IMR-90 (cell line): ENCODE results near the gene THRB. TPM values are rescaled to one million over a fixed set of nuclear protein-coding genes. Genes with fewer than 3 reads are reported as not detected.

Source experiments
- ATAC-seq: fragments of 200-7000 bp; cut with Tn5 transposase; 2 replicates; pipeline ENCODE4 v1.9.1; 2020; ENCODE audit warnings: low read depth, mild to moderate bottlenecking, moderate library complexity
- BruUV-seq: library from RNA; stranded (reverse); fragments of 400-500 nt; replicated peaks from 2 replicates; lab custom pipeline; 2021; lab: Mats Ljungman, UMichigan
- CTCF ChIA-PET: fragments of 300-600 bp; formaldehyde crosslinking; extraction: SDS; loops from one replicate; lab custom pipeline; 2021; ENCODE audit warnings: antibody characterized with exemption; lab: Yijun Ruan, JAX
- POLR2A ChIA-PET: fragments of 300-600 bp; sonication (Branson Sonifier 250); formaldehyde crosslinking; loops from one replicate; lab custom pipeline; 2022; ENCODE audit warnings: antibody characterized with exemption; ENCODE audit not compliant: unreplicated experiment; lab: Charles Lee
- DNase-seq: peaks from one replicate; pipeline ENCODE4 v3.0.0; 2013
- H2AFZ ChIP-seq: replicated peaks from 2 replicates; pipeline ENCODE3; 2013; ENCODE audit warnings: low read length, mild to moderate bottlenecking; ENCODE audit not compliant: poor library complexity
- H2AK5ac ChIP-seq: 2 replicates; pipeline ENCODE4 v1.6.1; 2013; ENCODE audit warnings: low read depth, low read length, inconsistent platforms
- H2AK9ac ChIP-seq: replicated peaks from 2 replicates; pipeline ENCODE3; 2013; ENCODE audit warnings: mild to moderate bottlenecking, low read depth, low read length, moderate library complexity; ENCODE audit not compliant: poor library complexity
- H2BK120ac ChIP-seq: 2 replicates; pipeline ENCODE4 v1.6.1; 2013; ENCODE audit warnings: low read depth, low read length, inconsistent platforms
- H2BK15ac ChIP-seq: 3 replicates; pipeline ENCODE4 v1.6.1; 2013; ENCODE audit warnings: low read depth, low read length, inconsistent platforms
- H2BK20ac ChIP-seq: 2 replicates; pipeline ENCODE4 v1.6.1; 2013; ENCODE audit warnings: low read depth, mild to moderate bottlenecking, inconsistent platforms, low read length, moderate library complexity
- H2BK5ac ChIP-seq: 2 replicates; pipeline ENCODE4 v1.6.1; 2013; ENCODE audit warnings: mild to moderate bottlenecking, low read depth, low read length, inconsistent platforms; ENCODE audit not compliant: poor library complexity, severe bottlenecking
- H3K14ac ChIP-seq: replicated peaks from 2 replicates; pipeline ENCODE4 v1.6.1; 2013; ENCODE audit warnings: low read depth, low read length, inconsistent platforms
- H3K18ac ChIP-seq: 2 replicates; pipeline ENCODE4 v1.6.1; 2013; ENCODE audit warnings: low read depth, low read length, control low read depth
- H3K23ac ChIP-seq: 2 replicates; pipeline ENCODE4 v1.6.1; 2013; ENCODE audit warnings: low read depth, low read length, inconsistent platforms
- H3K27ac ChIP-seq: 2 replicates; pipeline ENCODE4 v1.5.1; 2013; ENCODE audit warnings: mild to moderate bottlenecking, control low read depth, low read length; ENCODE audit not compliant: insufficient read depth
- H3K27me3 ChIP-seq: 2 replicates; pipeline ENCODE4 v1.6.1; 2013; ENCODE audit warnings: low read length; ENCODE audit not compliant: control insufficient read depth, insufficient read depth
- H3K36me3 ChIP-seq: 2 replicates; pipeline ENCODE4 v1.6.1; 2013; ENCODE audit warnings: low read length, mixed read lengths; ENCODE audit not compliant: control insufficient read depth, insufficient read depth
- H3K4ac ChIP-seq: 2 replicates; pipeline ENCODE4 v1.6.1; 2013; ENCODE audit warnings: low read depth, low read length, inconsistent platforms
- H3K4me1 ChIP-seq: 2 replicates; pipeline ENCODE4 v1.6.1; 2013; ENCODE audit warnings: low read length, mixed read lengths; ENCODE audit not compliant: control insufficient read depth, insufficient read depth
- H3K4me2 ChIP-seq: 2 replicates; pipeline ENCODE4 v1.6.1; 2013; ENCODE audit warnings: low read depth, mild to moderate bottlenecking, control low read depth, low read length, moderate library complexity
- H3K4me3 ChIP-seq: 2 replicates; pipeline ENCODE4 v1.5.1; 2013; ENCODE audit warnings: low read depth, mild to moderate bottlenecking, control low read depth, low read length, moderate library complexity; ENCODE audit not compliant: insufficient read depth
- H3K56ac ChIP-seq: 2 replicates; pipeline ENCODE4 v1.6.1; 2013; ENCODE audit warnings: low read length, inconsistent platforms; ENCODE audit not compliant: insufficient read depth; ENCODE audit errors: extremely low read depth
- H3K79me1 ChIP-seq, 2 experiments: 2 replicates each; pipeline ENCODE4 v1.6.1; 2013; ENCODE audit warnings: low read length in 2 of 2, inconsistent platforms in 1 of 2, low read depth in 1 of 2
- H3K9ac ChIP-seq: 2 replicates; pipeline ENCODE4 v1.6.1; 2013; ENCODE audit warnings: low read depth, low read length, control low read depth
- H3K9me1 ChIP-seq: 2 replicates; pipeline ENCODE4 v1.6.1; 2013; ENCODE audit warnings: low read length, inconsistent platforms; ENCODE audit not compliant: insufficient read depth
- H3K9me3 ChIP-seq: 2 replicates; pipeline ENCODE4 v1.6.1; 2013; ENCODE audit warnings: low read length; ENCODE audit not compliant: control insufficient read depth, insufficient read depth
- H4K20me1 ChIP-seq: 2 replicates; pipeline ENCODE4 v1.6.1; 2013; ENCODE audit warnings: low read length, inconsistent platforms; ENCODE audit not compliant: insufficient read depth
- H4K5ac ChIP-seq: 2 replicates; pipeline ENCODE4 v1.6.1; 2013; ENCODE audit warnings: mild to moderate bottlenecking, low read depth, low read length, control low read depth
- H4K8ac ChIP-seq, 2 experiments: 2 replicates each; pipeline ENCODE4 v1.6.1; 2013; ENCODE audit warnings: low read depth in 2 of 2, low read length in 2 of 2, control low read depth in 1 of 2, inconsistent platforms in 1 of 2
- H4K91ac ChIP-seq: 2 replicates; pipeline ENCODE4 v1.6.1; 2013; ENCODE audit warnings: low read depth, low read length, inconsistent platforms; ENCODE audit not compliant: insufficient read depth
- BHLHE40 ChIP-seq: fragments of 150-350 bp; IDR thresholded peaks from 2 replicates; pipeline ENCODE4 v1.6.1; 2016; ENCODE audit warnings: mild to moderate bottlenecking, low read depth, low read length
- CEBPB ChIP-seq: IDR thresholded peaks from 2 replicates; pipeline ENCODE4 v1.6.1; 2012; ENCODE audit warnings: low read depth, low read length, improper control_type of control experiment
- CHD1 ChIP-seq: IDR thresholded peaks from 2 replicates; pipeline ENCODE4 v1.6.1; 2012; ENCODE audit warnings: low read depth, low read length, improper control_type of control experiment
- FOS ChIP-seq: fragments of 150-350 bp; IDR thresholded peaks from 2 replicates; pipeline ENCODE4 v1.6.1; 2016; ENCODE audit warnings: low read depth, low read length
- MAFK ChIP-seq: IDR thresholded peaks from 2 replicates; pipeline ENCODE4 v1.6.1; 2012; ENCODE audit warnings: low read depth, low read length, improper control_type of control experiment
- MAZ ChIP-seq: IDR thresholded peaks from 2 replicates; pipeline ENCODE4 v1.6.1; 2012; ENCODE audit warnings: low read depth, mild to moderate bottlenecking, low read length, improper control_type of control experiment, moderate library complexity, borderline replicate concordance
- MXI1 ChIP-seq: IDR thresholded peaks from 2 replicates; pipeline ENCODE4 v1.6.1; 2012; ENCODE audit warnings: low read depth, mild to moderate bottlenecking, low read length, moderate library complexity, borderline replicate concordance
- NFE2L2 ChIP-seq: fragments of 150-350 bp; IDR thresholded peaks from 2 replicates; pipeline ENCODE4 v1.6.1; 2016; ENCODE audit warnings: low read depth, mild to moderate bottlenecking, low read length
- POLR2A ChIP-seq: IDR thresholded peaks from 2 replicates; pipeline ENCODE4 v1.6.1; 2012; ENCODE audit warnings: mild to moderate bottlenecking, low read depth, low read length
- RAD21 ChIP-seq: IDR thresholded peaks from 2 replicates; pipeline ENCODE4 v1.6.1; 2012; ENCODE audit warnings: low read length, improper control_type of control experiment
- RCOR1 ChIP-seq: IDR thresholded peaks from 2 replicates; pipeline ENCODE4 v1.6.1; 2012; ENCODE audit warnings: mild to moderate bottlenecking, low read length, improper control_type of control experiment; ENCODE audit not compliant: insufficient replicate concordance
- RFX5 ChIP-seq: IDR thresholded peaks from 2 replicates; pipeline ENCODE4 v1.8.0; 2012; ENCODE audit warnings: low read depth, mild to moderate bottlenecking, low read length, moderate library complexity
- SMC3 ChIP-seq: fragments of 150-350 bp; IDR thresholded peaks from 2 replicates; pipeline ENCODE4 v1.6.1; 2016; ENCODE audit warnings: low read depth, mild to moderate bottlenecking, antibody characterized with exemption, low read length, moderate library complexity
- WGBS, 2 experiments: methylation state at CpG; one replicate each; pipeline versions ENCODE4 v1.1.5 to v1.1.7; 2013; ENCODE audit warnings: missing lambda C conversion rate in 2 of 2; ENCODE audit not compliant: insufficient read length in 1 of 2; ENCODE audit errors: extremely low coverage in 2 of 2; 5-methylcytosine and 5-hydroxymethylcytosine counted together
- dilution Hi-C: fragments of 300-500 bp; cut with HindIII; formaldehyde crosslinking; loops from one replicate; pipeline ENCODE4 v1.14.3; 2018; ENCODE audit warnings: low sequenced_read_pairs; ENCODE audit not compliant: unreplicated experiment
- in situ Hi-C: fragments of 300-500 bp; cut with MboI; formaldehyde crosslinking; loops from 3 replicates; pipeline ENCODE4 v1.14.3; 2019; ENCODE audit warnings: low sequenced_read_pairs, inconsistent platforms, mixed read lengths
- intact Hi-C: fragments of 100-400 bp; cut with micrococcal nuclease; formaldehyde crosslinking; loops from 2 replicates; pipeline ENCODE4 v1.10.0; 2022
- polyA plus RNA-seq, 3 experiments: library from polyadenylated mRNA; depleted of rRNA; stranded (reverse); fragments of >200 nt; gene quantifications; 2 replicates each; pipeline ENCODE4 v1.2.3, GENCODE V29; 2012; ENCODE audit warnings: low replicate concordance in 1 of 3
- total RNA-seq: library from RNA; depleted of rRNA; stranded (reverse); fragments of >200 nt; gene quantifications from 2 replicates; pipeline ENCODE4 v1.2.3, GENCODE V29; 2012
- TF ChIP-seq, protein P1 (sequence below): conservative IDR thresholded peaks from 2 replicates; pipeline ENCODE4 v1.5.1; 2012; ENCODE audit warnings: mild to moderate bottlenecking, low read depth, low read length, improper control_type of control experiment
- TF ChIP-seq, protein P2 (sequence below): fragments of 150-350 bp; IDR thresholded peaks from 2 replicates; pipeline ENCODE4 v1.6.1; 2017; ENCODE audit warnings: mild to moderate bottlenecking, antibody characterized with exemption, low read length, low read depth
- TF ChIP-seq, protein P3 (sequence below): fragments of 150-350 bp; IDR thresholded peaks from 2 replicates; pipeline ENCODE4 v1.6.1; 2016; ENCODE audit warnings: low read depth, mild to moderate bottlenecking, low read length, moderate library complexity, borderline replicate concordance

Gene THRB
- total and polyA plus RNA-seq, 2 of the 4 experiments (the other 2 are of a cell fraction): under 0.01 TPM; not detected in 1

DNA sequence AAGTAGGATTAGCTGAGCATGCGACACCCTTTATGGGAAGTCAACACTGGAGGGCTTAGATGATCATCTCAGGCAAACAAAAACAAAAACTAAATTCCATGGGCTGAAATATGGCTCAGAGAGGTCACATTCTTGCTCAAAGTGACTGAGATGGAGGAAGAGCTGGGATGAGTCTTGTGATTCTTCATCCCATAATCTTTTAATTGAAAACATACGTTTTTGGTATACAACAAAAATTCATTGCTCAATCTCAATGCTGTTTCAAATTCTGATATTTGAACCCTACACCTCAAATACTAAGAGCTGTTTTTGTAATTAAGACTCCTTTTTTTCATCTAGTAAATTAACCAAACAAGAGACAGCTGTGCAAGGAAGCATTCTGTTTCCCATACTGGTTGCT is 292.6 kb downstream of the THRB start:
- Histone ChIP-seq H2BK120ac (no peak overlapping the region), H2AK9ac (no peak overlapping the region), H3K9ac (no peak overlapping the region), H3K36me3 (no peaks in the 10 kb centered on the region), H3K56ac (no peak overlapping the region), H2BK5ac (no peak overlapping the region), H3K23ac (no peak overlapping the region), H3K4me2 (no peak overlapping the region), H3K79me1 (no peaks in the 10 kb centered on the region), H3K4ac (no peak overlapping the region), H3K14ac (no peak overlapping the region), H3K4me1 (no peaks in the 10 kb centered on the region), H2AK5ac (no peak overlapping the region), H2BK15ac (no peak overlapping the region), H3K9me3 (peaks cover 2% of the 10 kb centered on the region; the same call in 1 of the 2 replicates), H3K9me1 (no peaks in the 10 kb centered on the region), H3K18ac (no peak overlapping the region), H2BK20ac (no peak overlapping the region), H2AFZ (no peak overlapping the region), H3K27me3 (peaks cover 2% of the 10 kb centered on the region; the same call in 1 of the 2 replicates), H3K27ac (no peak overlapping the region), H4K20me1 (no peaks in the 10 kb centered on the region), H4K8ac (no peak overlapping the region), H4K91ac (no peak overlapping the region), H3K4me3 (no peak overlapping the region), H4K5ac (no peak overlapping the region)
- ChIA-PET POLR2A (no interaction called here), CTCF (no interaction called here)
- ATAC-seq (no peak), DNase-seq (no peak)
- in situ Hi-C loops: no loop called here
- dilution Hi-C loops: no loop called here
- no peak for TF ChIP-seq SMC3
- no peak for TF ChIP-seq NFE2L2
- TF ChIP-seq RFX5: no peak
- TF ChIP-seq, protein P1, sequence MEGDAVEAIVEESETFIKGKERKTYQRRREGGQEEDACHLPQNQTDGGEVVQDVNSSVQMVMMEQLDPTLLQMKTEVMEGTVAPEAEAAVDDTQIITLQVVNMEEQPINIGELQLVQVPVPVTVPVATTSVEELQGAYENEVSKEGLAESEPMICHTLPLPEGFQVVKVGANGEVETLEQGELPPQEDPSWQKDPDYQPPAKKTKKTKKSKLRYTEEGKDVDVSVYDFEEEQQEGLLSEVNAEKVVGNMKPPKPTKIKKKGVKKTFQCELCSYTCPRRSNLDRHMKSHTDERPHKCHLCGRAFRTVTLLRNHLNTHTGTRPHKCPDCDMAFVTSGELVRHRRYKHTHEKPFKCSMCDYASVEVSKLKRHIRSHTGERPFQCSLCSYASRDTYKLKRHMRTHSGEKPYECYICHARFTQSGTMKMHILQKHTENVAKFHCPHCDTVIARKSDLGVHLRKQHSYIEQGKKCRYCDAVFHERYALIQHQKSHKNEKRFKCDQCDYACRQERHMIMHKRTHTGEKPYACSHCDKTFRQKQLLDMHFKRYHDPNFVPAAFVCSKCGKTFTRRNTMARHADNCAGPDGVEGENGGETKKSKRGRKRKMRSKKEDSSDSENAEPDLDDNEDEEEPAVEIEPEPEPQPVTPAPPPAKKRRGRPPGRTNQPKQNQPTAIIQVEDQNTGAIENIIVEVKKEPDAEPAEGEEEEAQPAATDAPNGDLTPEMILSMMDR: no peak
- TF ChIP-seq CHD1: no peak
- no peak for TF ChIP-seq FOS
- no peak for TF ChIP-seq CEBPB
- TF ChIP-seq, protein P2, sequence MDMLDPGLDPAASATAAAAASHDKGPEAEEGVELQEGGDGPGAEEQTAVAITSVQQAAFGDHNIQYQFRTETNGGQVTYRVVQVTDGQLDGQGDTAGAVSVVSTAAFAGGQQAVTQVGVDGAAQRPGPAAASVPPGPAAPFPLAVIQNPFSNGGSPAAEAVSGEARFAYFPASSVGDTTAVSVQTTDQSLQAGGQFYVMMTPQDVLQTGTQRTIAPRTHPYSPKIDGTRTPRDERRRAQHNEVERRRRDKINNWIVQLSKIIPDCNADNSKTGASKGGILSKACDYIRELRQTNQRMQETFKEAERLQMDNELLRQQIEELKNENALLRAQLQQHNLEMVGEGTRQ: no peak
- TF ChIP-seq BHLHE40: no peak
- TF ChIP-seq POLR2A: no peak
- TF ChIP-seq MXI1: no peak
- TF ChIP-seq, protein P3, sequence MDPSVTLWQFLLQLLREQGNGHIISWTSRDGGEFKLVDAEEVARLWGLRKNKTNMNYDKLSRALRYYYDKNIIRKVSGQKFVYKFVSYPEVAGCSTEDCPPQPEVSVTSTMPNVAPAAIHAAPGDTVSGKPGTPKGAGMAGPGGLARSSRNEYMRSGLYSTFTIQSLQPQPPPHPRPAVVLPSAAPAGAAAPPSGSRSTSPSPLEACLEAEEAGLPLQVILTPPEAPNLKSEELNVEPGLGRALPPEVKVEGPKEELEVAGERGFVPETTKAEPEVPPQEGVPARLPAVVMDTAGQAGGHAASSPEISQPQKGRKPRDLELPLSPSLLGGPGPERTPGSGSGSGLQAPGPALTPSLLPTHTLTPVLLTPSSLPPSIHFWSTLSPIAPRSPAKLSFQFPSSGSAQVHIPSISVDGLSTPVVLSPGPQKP: no peak
- no peak for TF ChIP-seq RCOR1
- no peak for TF ChIP-seq MAFK
- TF ChIP-seq MAZ: no peak
- TF ChIP-seq RAD21: no peak
- no CpG with 5 or more reads among the region's 2 CpGs for WGBS, 2 experiments
- intact Hi-C loops: no loop called here
- BruUV-seq: no TSS peak
